DMS153 treated with DMSO at 0.1 percent for 48 hours (cell line): ENCODE results near the gene LRP10.

Source experiments
- DNase-seq: peaks from one replicate; lab custom pipeline; 2025; ENCODE audit not compliant: unreplicated experiment; lab: John Stamatoyannopoulos, UW

Gene LRP10

GRCh38 chr14:22915886-22916521, 44.5 kb downstream of the LRP10 start:
- no peak for DNase-seq

DNA sequence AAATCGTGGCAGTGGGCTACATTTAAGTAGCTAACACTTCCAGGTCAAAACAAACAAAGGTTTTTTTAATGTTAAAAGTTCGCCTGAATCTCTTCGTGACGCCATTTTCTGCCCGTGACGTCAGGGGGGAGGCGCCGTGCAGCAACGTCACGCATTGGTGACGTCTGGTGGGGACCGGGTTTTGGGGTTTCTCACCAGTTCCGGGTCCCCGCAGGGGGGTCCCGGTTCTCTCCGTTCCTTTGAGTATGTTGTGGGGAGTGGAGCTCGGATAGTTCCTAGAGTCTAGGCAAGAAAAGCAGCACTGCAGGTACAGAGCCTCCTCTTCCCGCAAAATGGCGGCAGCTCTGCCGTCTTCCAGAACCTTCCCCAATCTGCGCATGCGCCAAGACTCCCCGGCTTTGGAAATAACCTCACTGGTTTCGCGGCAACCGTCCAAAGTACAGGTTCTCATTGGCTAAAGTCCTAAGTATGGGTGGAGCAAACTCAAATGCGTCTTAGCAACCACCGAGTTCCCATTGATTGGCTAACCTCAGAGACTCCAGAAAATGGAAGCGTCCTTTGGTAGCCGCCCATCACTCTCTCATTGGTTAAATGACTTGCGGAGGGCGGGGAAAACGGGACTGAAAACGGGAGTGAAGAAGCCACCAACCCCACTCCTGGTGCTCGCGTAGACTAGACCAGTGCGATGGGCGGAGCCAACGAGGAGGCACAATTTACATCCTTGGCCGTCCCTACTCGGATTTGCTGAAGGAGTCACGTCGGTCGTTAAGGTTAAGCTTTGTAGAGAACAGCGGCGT, 47.5 kb downstream of the LRP10 start, which contains the start of gene RBM23:
Gene RBM23, minus strand, starts transcription at position 346 of the 797 bp plus-strand sequence.
- peak; percentile 99 for DNase-seq

- no peak for DNase-seq
Observed at GRCh38 chr14:22919601-22919921, 48.0 kb downstream of the LRP10 start.

DNA sequence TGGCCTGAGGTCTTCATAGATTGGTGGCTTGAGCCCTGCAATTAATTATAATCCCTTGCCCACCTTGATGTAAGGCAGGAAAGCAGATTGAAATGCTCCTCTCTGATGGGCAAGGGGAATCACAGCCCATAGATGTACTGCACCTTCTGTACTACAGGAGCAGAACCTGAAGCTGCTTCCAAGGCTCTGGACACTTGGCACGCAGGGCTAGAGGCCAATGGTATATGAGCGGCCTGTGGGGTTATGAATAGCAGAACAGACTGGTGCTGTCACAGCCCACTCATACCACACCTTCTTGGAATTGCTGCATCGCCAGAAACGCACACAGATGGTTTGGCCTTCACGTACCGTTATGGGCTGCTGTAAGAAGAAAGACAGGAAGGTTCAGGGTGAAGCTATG, 49.2 kb downstream of the LRP10 start:
- DNase-seq: no peak

GRCh38 chr14:22922294-22922693, 50.8 kb downstream of the LRP10 start:
- DNase-seq: no peak

DNA sequence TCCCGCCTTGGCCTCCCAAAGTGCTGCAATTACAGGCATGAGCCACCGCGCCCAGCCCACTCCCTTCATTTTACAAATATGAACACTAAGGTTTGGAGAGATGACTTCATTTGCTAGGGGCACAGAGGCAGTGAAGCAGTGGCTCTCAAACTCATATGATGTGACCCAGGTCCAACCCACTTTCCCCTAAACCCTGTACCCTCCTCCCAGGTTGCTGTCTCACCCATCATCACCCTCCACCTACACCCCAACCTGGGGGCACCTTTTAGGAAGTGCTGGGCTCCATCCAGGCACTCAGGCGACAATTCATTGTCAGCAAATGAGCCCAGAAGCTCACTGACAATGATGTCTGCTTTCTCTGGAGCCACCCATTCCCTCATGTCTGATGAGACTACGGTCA, 52.2 kb downstream of the LRP10 start:
- DNase-seq: no peak

DNA sequence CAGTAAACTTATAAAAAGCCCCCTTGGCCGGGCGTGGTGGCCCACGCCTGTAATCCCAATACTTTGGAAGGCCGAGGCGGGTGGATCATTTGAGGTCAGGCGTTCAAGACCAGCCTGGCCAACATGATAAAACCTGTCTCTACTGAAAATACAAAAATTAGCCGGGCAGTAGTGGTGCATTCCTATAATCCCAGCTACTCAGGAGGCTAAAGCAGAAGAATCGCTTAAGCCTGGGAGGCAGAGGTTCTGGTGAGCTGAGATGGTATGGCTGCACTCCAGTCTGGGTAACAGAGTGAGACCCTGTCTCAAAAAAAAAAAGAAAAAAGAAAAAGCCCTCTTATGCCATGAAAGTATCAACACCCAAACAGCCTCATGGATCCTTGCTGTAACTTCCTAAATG, 54.0 kb downstream of the LRP10 start:
- no peak for DNase-seq

DNA sequence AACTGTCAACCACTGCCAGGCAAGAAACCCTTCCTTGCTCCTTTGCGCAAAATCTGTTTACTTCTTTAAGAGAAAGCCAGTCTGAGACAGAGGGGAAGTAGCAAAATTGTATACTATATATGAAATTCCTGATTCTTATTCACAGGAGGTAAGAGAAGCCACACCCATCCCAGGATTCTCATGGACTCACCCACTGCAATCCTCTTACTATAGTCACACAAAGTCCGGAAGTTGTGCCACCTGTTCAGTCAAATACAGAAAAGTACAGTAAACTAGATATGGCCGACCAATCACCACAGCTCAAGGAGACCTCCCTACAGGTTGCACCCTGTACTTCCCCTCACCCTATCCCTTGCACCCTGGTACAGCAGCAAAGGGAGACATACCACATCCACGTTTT, 54.8 kb downstream of the LRP10 start:
- DNase-seq: no peak

DNA sequence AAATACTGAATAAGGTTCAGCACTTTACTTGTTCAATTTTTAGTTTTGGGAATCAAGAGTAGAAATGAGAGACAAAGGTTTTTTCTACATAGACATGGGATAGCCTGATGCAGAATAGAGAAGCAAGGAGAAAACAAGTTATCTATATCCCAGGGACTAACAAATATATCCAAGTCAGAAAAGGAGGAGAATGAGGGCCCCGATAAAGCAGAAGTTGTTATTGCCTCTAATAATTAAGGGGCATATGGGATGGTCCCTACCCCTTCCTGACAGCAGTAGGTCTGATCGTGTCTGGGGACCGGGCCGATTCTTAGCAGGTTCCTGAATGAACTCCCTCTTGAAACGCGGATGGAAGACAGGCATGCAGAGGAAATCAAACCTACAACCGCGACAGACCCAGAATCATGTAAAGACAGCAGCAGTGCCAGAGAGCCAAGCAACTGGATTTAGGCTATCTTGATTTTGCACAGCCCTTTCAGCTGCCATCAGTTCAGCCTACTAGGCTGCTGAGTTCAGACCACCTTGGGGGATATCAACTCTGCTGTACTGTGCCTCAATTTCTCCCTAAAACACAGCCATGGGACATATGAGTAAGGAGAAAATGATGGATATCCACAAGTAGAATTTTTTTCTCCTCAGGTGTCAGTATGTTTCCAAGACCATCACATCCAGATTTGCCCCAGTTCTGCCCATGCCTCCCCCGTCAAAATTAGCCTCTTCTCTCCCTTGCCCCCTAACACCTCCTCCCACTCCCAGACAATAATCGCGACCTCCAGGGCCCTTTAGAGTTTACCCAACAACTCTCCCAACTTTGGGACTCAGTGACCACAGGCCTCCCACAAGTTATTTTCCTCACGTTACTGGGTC, 56.9 kb downstream of the LRP10 start:
- no peak for DNase-seq

GRCh38 chr14:22929104-22929960, 57.8 kb downstream of the LRP10 start, which contains the start of gene PRMT5:
Gene PRMT5, minus strand, starts transcription at chr14:22929376. Its CDS starts 15 bp downstream, at chr14:22929361.
- peak; percentile 99 for DNase-seq

DNA sequence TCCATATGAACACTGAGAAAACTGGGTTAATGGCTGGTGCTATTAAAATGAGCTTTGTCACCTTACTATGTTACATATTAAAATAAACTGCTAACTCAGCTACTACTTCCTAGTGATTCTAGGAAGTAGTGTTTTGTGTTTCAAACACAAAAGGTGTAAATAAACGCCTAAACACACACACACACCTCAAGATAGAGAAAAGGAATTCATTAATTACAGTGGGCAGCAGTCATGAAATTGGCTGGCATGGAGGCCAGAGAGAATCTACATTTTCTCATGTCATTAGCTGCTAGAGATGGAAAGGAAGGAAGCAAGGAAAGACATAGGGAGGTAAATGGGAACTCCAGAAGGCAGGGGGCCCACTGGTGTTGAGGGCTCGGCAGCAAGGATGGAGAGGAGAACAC, 58.4 kb downstream of the LRP10 start:
- peak; percentile 34 for DNase-seq
